H9 (cell line): Measurements from ENCODE around the gene POLDIP3. TPM values are rescaled to one million over a fixed set of nuclear protein-coding genes. Genes with fewer than 3 reads are reported as not detected.
A peak's percentile ranks its signal among the peaks of the same experiment; 100 is the strongest.

ENCODE experiments used
- DNase-seq: peaks from one replicate; pipeline ENCODE4 v3.0.0-alpha.2; 2017
- H2AFZ ChIP-seq: one replicate; pipeline ENCODE4 v1.6.1; 2013; ENCODE audit warnings: mild to moderate bottlenecking, low read length, control low read depth, moderate library complexity
- H2AK5ac ChIP-seq: 2 replicates; pipeline ENCODE4 v1.6.1; 2013; ENCODE audit warnings: low read length, control low read depth, mixed read lengths; ENCODE audit not compliant: insufficient read length
- H2BK120ac ChIP-seq: one replicate; pipeline ENCODE4 v1.6.1; 2013; ENCODE audit warnings: low read depth, mild to moderate bottlenecking, low read length, control low read depth, inconsistent platforms; ENCODE audit not compliant: poor library complexity, severe bottlenecking
- H2BK12ac ChIP-seq: 2 replicates; pipeline ENCODE4 v1.6.1; 2013; ENCODE audit warnings: low read length, control low read depth, mixed read lengths, low read depth; ENCODE audit not compliant: insufficient read length
- H2BK15ac ChIP-seq: 2 replicates; pipeline ENCODE4 v1.6.1; 2013; ENCODE audit warnings: low read depth, low read length, control low read depth
- H2BK20ac ChIP-seq: one replicate; pipeline ENCODE4 v1.6.1; 2013; ENCODE audit warnings: low read depth, mild to moderate bottlenecking, low read length, control low read depth, inconsistent platforms; ENCODE audit not compliant: poor library complexity, severe bottlenecking
- H2BK5ac ChIP-seq: 2 replicates; pipeline ENCODE4 v1.6.1; 2013; ENCODE audit warnings: low read length, control low read depth, mixed read lengths; ENCODE audit not compliant: insufficient read length
- H3K14ac ChIP-seq: 2 replicates; pipeline ENCODE4 v1.6.1; 2013; ENCODE audit warnings: low read length, control low read depth; ENCODE audit not compliant: insufficient read depth
- H3K18ac ChIP-seq: 2 replicates; pipeline ENCODE4 v1.6.1; 2013; ENCODE audit warnings: low read depth, mild to moderate bottlenecking, mixed read lengths, low read length, control low read depth; ENCODE audit not compliant: insufficient read length
- H3K23ac ChIP-seq: 2 replicates; pipeline ENCODE4 v1.6.1; 2013; ENCODE audit warnings: low read length, control low read depth, mixed read lengths, low read depth; ENCODE audit not compliant: insufficient read length
- H3K23me2 ChIP-seq: 2 replicates; pipeline ENCODE4 v1.6.1; 2013; ENCODE audit warnings: low read depth, mild to moderate bottlenecking, mixed read lengths, low read length, control low read depth; ENCODE audit not compliant: insufficient read length, poor library complexity, severe bottlenecking
- H3K27ac ChIP-seq: 2 replicates; pipeline ENCODE4 v1.5.1; 2013; ENCODE audit warnings: low read length, control low read depth, mixed read lengths, low read depth; ENCODE audit not compliant: insufficient read length
- H3K27me3 ChIP-seq: 2 replicates; pipeline ENCODE4 v1.6.1; 2013; ENCODE audit warnings: low read length, control low read depth, inconsistent platforms; ENCODE audit not compliant: insufficient read depth
- H3K4ac ChIP-seq: 2 replicates; pipeline ENCODE4 v1.6.1; 2013; ENCODE audit warnings: low read depth, mild to moderate bottlenecking, control low read depth, inconsistent platforms, low read length, moderate library complexity
- H3K4me1 ChIP-seq: 2 replicates; pipeline ENCODE4 v1.6.1; 2013; ENCODE audit warnings: low read length, control low read depth, inconsistent platforms; ENCODE audit not compliant: insufficient read depth
- H3K4me2 ChIP-seq: 2 replicates; pipeline ENCODE4 v1.6.1; 2013; ENCODE audit warnings: low read length, control low read depth, mixed read lengths; ENCODE audit not compliant: insufficient read length, insufficient read depth
- H3K56ac ChIP-seq: 2 replicates; pipeline ENCODE4 v1.6.1; 2013; ENCODE audit warnings: low read depth, mild to moderate bottlenecking, mixed read lengths, low read length, control low read depth; ENCODE audit not compliant: insufficient read length
- H3K79me1 ChIP-seq: 2 replicates; pipeline ENCODE4 v1.6.1; 2013; ENCODE audit warnings: low read depth, mild to moderate bottlenecking, moderate library complexity, low read length, control low read depth, inconsistent platforms; ENCODE audit not compliant: insufficient read depth, poor library complexity, severe bottlenecking
- H3K79me2 ChIP-seq: 2 replicates; pipeline ENCODE4 v1.6.1; 2013; ENCODE audit warnings: low read length, control low read depth, inconsistent platforms; ENCODE audit not compliant: insufficient read depth
- H3K9ac ChIP-seq: 2 replicates; pipeline ENCODE4 v1.6.1; 2013; ENCODE audit warnings: low read length, control low read depth, mixed read lengths; ENCODE audit not compliant: insufficient read length; ENCODE audit errors: extremely low read depth
- H3K9me3 ChIP-seq: one replicate; pipeline ENCODE4 v1.6.1; 2013; ENCODE audit warnings: low read depth, low read length, inconsistent platforms; ENCODE audit not compliant: control insufficient read depth
- H3T11ph ChIP-seq: one replicate; pipeline ENCODE4 v1.6.1; 2013; ENCODE audit warnings: mild to moderate bottlenecking, low read length, control low read depth, inconsistent platforms
- H4K20me1 ChIP-seq: one replicate; pipeline ENCODE4 v1.6.1; 2013; ENCODE audit not compliant: control insufficient read depth, insufficient read length, insufficient read depth
- H4K5ac ChIP-seq: 2 replicates; pipeline ENCODE4 v1.6.1; 2013; ENCODE audit warnings: low read depth, mild to moderate bottlenecking, mixed read lengths, low read length, control low read depth; ENCODE audit not compliant: insufficient read length
- H4K8ac ChIP-seq: replicated peaks from 2 replicates; pipeline ENCODE4 v1.6.1; 2013; ENCODE audit warnings: low read length, control low read depth, mixed read lengths, low read depth; ENCODE audit not compliant: insufficient read length
- H4K91ac ChIP-seq: 2 replicates; pipeline ENCODE4 v1.6.1; 2013; ENCODE audit warnings: low read depth, mild to moderate bottlenecking, moderate library complexity, mixed read lengths, low read length, control low read depth; ENCODE audit not compliant: insufficient read length
- H3K27ac Mint-ChIP-seq, 3 experiments: 2 replicates in 2 of 3; 3 replicates in 1 of 3; pipeline ENCODE4 v1.8.0; 2020 to 2021; ENCODE audit warnings: mixed read lengths in 3 of 3, mild to moderate bottlenecking in 1 of 3, moderate library complexity in 1 of 3
- H3K27me3 Mint-ChIP-seq: 2 replicates; pipeline ENCODE4 v1.8.0; 2021; ENCODE audit warnings: low read depth, mild to moderate bottlenecking, moderate library complexity, mixed read lengths
- H3K36me3 Mint-ChIP-seq, 3 experiments: 2 replicates in 2 of 3; 3 replicates in 1 of 3; pipeline ENCODE4 v1.8.0; 2020 to 2021; ENCODE audit warnings: low read depth in 3 of 3, mixed read lengths in 3 of 3; ENCODE audit not compliant: insufficient read depth in 1 of 3
- H3K4me1 Mint-ChIP-seq, 2 experiments: 2 replicates each; pipeline ENCODE4 v1.8.0; 2020; ENCODE audit warnings: mixed read lengths in 2 of 2
- H3K4me3 Mint-ChIP-seq, 2 experiments: 2 replicates in 1 of 2; 3 replicates in 1 of 2; pipeline ENCODE4 v1.8.0; 2020 to 2021; ENCODE audit warnings: mild to moderate bottlenecking in 2 of 2, mixed read lengths in 2 of 2, moderate library complexity in 1 of 2
- H3K9me3 Mint-ChIP-seq, 2 experiments: 2 replicates in 1 of 2; 3 replicates in 1 of 2; pipeline ENCODE4 v1.8.0; 2020; ENCODE audit warnings: mild to moderate bottlenecking in 2 of 2, mixed read lengths in 2 of 2, moderate library complexity in 1 of 2
- CTCF ChIP-seq: fragments of 200-600 bp; sonication (generic); conservative IDR thresholded peaks from 3 replicates; pipeline ENCODE4 v1.8.0; 2021; ENCODE audit warnings: antibody characterized with exemption, mild to moderate bottlenecking
- WGBS: extraction: QIAGEN DNeasy Blood & Tissue Kit; methylation state at CpG from one replicate; pipeline ENCODE4 v1.1.7; 2013; ENCODE audit warnings: missing lambda C conversion rate, low lambda C conversion rate, mixed read lengths; ENCODE audit not compliant: insufficient read length; ENCODE audit errors: extremely low coverage; 5-methylcytosine and 5-hydroxymethylcytosine counted together
- total RNA-seq: library from RNA; stranded (reverse); gene quantifications from 2 replicates; pipeline ENCODE4 v1.2.1, GENCODE V29; 2021

Gene POLDIP3
- total RNA-seq, 1 experiment from 2014 or later = 90.8 TPM

GRCh38 chr22:42648017-42648367 is 33.3 kb upstream of the POLDIP3 start:
- Mint-ChIP-seq H3K9me3 (no peaks in the 10 kb centered on the region; a peak in 1 of 5 replicates), H3K4me3 (peak overlapping the region; percentile 85 to 98), H3K27ac (no peak overlapping the region), H3K27me3 (no peaks in the 10 kb centered on the region; the same call in 1 of the 2 replicates), H3K36me3 (no peaks in the 10 kb centered on the region), H3K4me1 (peaks cover 29 to 48% of the 10 kb centered on the region in 2 experiments)
- Histone ChIP-seq H3K4me1 (peaks cover 7% of the 10 kb centered on the region; the same call in 1 of the 2 replicates), H3K56ac (no peak overlapping the region), H3K14ac (no peak overlapping the region), H3K27ac (no peak overlapping the region), H3K79me1 (peaks cover 7% of the 10 kb centered on the region), H3K9ac (no peak overlapping the region), H3K23me2 (peaks cover 13% of the 10 kb centered on the region), H2BK20ac (no peak overlapping the region), H2AFZ (no peak overlapping the region), H4K5ac (no peak overlapping the region), H2BK5ac (no peak overlapping the region), H3K23ac (no peak overlapping the region), H3K4ac (no peak overlapping the region), H2BK12ac (no peak overlapping the region), H2BK120ac (no peak overlapping the region), H3K18ac (no peak overlapping the region), H2AK5ac (no peak overlapping the region), H3K27me3 (no peaks in the 10 kb centered on the region), H3T11ph (no peak overlapping the region), H3K79me2 (no peaks in the 10 kb centered on the region; the same call in 1 of the 2 replicates), H4K8ac (no peak overlapping the region), H4K91ac (no peak overlapping the region), H2BK15ac (no peak overlapping the region), H4K20me1 (no peaks in the 10 kb centered on the region), H3K4me2 (peak overlapping the region; percentile 99), H3K9me3 (no peaks in the 10 kb centered on the region)
- no CpG with 5 or more reads among the region's 4 CpGs for WGBS
- DNase-seq = no peak
- TF ChIP-seq CTCF = no peak
